Right renal pelvis (tissue), 4 donors: ENCODE measurements around the gene IQGAP1. TPM values are rescaled to one million over a fixed set of nuclear protein-coding genes. Genes with fewer than 3 reads are reported as not detected.
A peak's percentile ranks its signal among the peaks of the same experiment; 100 is the strongest.
"Not testable (repeated sequence)": the region's sequence is repeated elsewhere in the genome, so short reads cannot be mapped to it uniquely, and the experiment has no call there.

Source experiments
- DNase-seq, 4 donors: peaks; one replicate each; pipeline ENCODE4 v3.0.0-alpha.2; 2013; ENCODE audit warnings: low read depth in 4 of 4, low spot score in 3 of 4, missing footprints in 1 of 4
- polyA plus RNA-seq, 4 donors: library from polyadenylated mRNA; unstranded; fragments of 120-200 nt; gene quantifications; one replicate each; pipeline ENCODE4 v1.2.1, GENCODE V29; 2013; ENCODE audit not compliant: insufficient read length in 4 of 4

The IQGAP1 gene
- polyA plus RNA-seq, 4 donors, result 135 to 184 (median 175) TPM

GRCh38 chr15:90407336-90407735, 19.3 kb downstream of the IQGAP1 start:
- no peak for DNase-seq

GRCh38 chr15:90407871-90408317, 19.9 kb downstream of the IQGAP1 start:
- no peak for DNase-seq

- no peak for DNase-seq
Observed at GRCh38 chr15:90408657-90409056, 20.6 kb downstream of the IQGAP1 start.

- DNase-seq, result not testable (repeated sequence)
Observed at GRCh38 chr15:90409587-90409986, 21.5 kb downstream of the IQGAP1 start.

GRCh38 chr15:90410316-90410715, 22.3 kb downstream of the IQGAP1 start:
- not testable (repeated sequence) for DNase-seq

GRCh38 chr15:90411176-90411575, 23.1 kb downstream of the IQGAP1 start:
- no peak for DNase-seq

GRCh38 chr15:90412356-90413194, 24.5 kb downstream of the IQGAP1 start:
- DNase-seq, result peak in 3 of 4 donors; percentile 35 to 54 (median 48)

- no peak for DNase-seq
Observed at GRCh38 chr15:90413411-90414379, 25.7 kb downstream of the IQGAP1 start.

- no peak for DNase-seq
Observed at GRCh38 chr15:90414408-90415028, 26.5 kb downstream of the IQGAP1 start.

- DNase-seq, result not testable (repeated sequence)
Observed at GRCh38 chr15:90416052-90416451, 28.0 kb downstream of the IQGAP1 start.

GRCh38 chr15:90418627-90419026, 30.6 kb downstream of the IQGAP1 start:
- DNase-seq, result no peak

- no peak for DNase-seq
Observed at GRCh38 chr15:90419206-90419605, 31.2 kb downstream of the IQGAP1 start.

GRCh38 chr15:90419738-90420406, 31.8 kb downstream of the IQGAP1 start:
- DNase-seq, result no peak

GRCh38 chr15:90420451-90420850, 32.4 kb downstream of the IQGAP1 start:
- no peak for DNase-seq

GRCh38 chr15:90421527-90421926, 33.5 kb downstream of the IQGAP1 start:
- DNase-seq, result no peak

GRCh38 chr15:90422043-90422442, 34.0 kb downstream of the IQGAP1 start:
- DNase-seq, result no peak

- no peak for DNase-seq
Observed at GRCh38 chr15:90422936-90423335, 34.9 kb downstream of the IQGAP1 start.

GRCh38 chr15:90423801-90424319, 35.8 kb downstream of the IQGAP1 start:
- no peak for DNase-seq

GRCh38 chr15:90425726-90426346, 37.8 kb downstream of the IQGAP1 start:
- no peak for DNase-seq

- DNase-seq, result no peak
Observed at GRCh38 chr15:90427185-90427584, 39.1 kb downstream of the IQGAP1 start.
